GM06990 (cell line): ENCODE measurements around the gene FMN2.

Experiments used
- DNase-seq: peaks from one replicate; pipeline ENCODE4 v3.0.0-alpha.2; 2011; ENCODE audit not compliant: insufficient read length; ENCODE audit errors: extremely low read depth
- H3K27me3 ChIP-seq: replicated peaks from 2 replicates; pipeline ENCODE4 v1.6.0; 2011; ENCODE audit warnings: low read length; ENCODE audit not compliant: control insufficient read depth, insufficient read depth
- H3K36me3 ChIP-seq: 2 replicates; pipeline ENCODE4 v1.5.1; 2011; ENCODE audit warnings: low read length; ENCODE audit not compliant: control insufficient read depth, insufficient read depth
- H3K4me3 ChIP-seq: replicated peaks from 2 replicates; pipeline ENCODE4 v1.5.1; 2011; ENCODE audit warnings: low read depth, mild to moderate bottlenecking, control low read depth, low read length
- CTCF ChIP-seq: IDR thresholded peaks from 2 replicates; pipeline ENCODE4 v1.5.1; 2011; ENCODE audit warnings: low read length, control low read depth, mild to moderate bottlenecking, inconsistent platforms; ENCODE audit not compliant: insufficient read depth, poor library complexity, severe bottlenecking

Gene FMN2

GRCh38 chr1:240385551-240385950 is 293.9 kb downstream of the FMN2 start:
- Histone ChIP-seq H3K27me3 (no peaks in the 10 kb centered on the region), H3K4me3 (no peak overlapping the region), H3K36me3 (no peaks in the 10 kb centered on the region)
- TF ChIP-seq CTCF = no peak
- DNase-seq = no peak

DNA sequence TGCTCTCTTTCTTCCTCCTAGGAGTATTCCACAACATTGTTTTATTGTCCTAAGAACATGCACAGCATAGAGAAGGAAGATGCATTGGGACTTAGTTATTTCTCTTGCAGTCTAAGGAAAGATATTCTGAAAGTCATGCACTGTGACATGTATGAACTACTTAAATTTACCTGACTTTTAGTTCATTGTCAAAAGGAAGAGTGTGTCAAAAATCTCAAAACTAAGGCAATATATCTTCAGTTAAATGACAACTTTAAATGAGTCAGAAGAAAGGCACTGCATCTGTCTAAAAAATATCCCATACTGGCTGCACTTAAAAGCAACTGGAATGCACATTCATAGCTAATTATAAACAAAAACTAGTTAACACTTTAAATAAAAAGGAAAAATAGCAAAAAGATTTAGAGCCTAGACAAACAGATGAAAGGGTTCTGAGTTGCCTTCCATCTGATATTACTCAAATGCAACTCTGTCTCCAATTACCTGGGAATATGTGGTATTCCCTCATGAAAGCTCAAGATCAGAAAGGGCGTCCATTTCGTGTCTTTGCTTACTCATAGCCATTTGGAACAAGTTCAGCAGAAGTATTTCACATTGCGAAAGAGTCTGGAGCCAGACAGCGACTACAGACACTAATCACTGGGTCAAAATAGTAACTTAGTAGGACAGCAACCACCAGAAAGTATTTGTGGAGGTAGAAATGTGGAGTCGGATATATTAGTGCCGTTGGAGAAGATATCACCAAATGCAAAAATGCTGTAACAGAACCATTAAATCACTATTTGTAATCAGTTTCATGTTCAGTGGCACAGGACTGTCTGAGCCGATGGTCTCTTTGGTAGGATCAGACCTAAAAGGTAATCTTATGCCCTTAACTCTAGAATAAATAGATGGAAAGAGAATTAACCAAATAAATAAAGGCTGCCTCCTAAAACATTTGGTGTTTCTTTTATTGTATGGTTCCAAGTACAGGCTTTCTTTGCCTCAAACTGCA is 294.6 kb downstream of the FMN2 start:
- H3K4me3 ChIP-seq = no peak overlapping the region
- no peaks in the 10 kb centered on the region for H3K27me3 ChIP-seq
- no peaks in the 10 kb centered on the region for H3K36me3 ChIP-seq
- DNase-seq = no peak
- TF ChIP-seq CTCF = no peak

DNA sequence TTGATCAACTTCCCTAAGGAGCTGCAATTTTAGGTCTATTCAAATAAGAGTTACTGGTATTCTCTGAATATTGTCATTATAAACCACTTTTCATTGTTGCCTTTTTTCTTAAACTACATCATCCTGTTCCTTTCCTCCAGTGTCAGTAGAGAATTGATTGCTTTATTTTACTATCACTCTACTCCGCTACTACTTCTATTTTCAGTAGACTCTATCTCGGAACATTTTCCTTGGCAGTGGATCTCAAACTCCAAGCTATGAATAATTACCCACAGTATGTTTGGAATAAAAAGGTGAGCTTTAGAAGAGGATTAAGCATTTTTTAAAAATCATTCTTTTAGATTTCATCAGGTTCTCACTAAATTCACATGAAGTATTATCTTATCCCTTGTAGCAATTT is 295.4 kb downstream of the FMN2 start:
- Histone ChIP-seq H3K4me3 (no peak overlapping the region), H3K36me3 (no peaks in the 10 kb centered on the region), H3K27me3 (no peaks in the 10 kb centered on the region)
- no peak for DNase-seq
- TF ChIP-seq CTCF = no peak

- no peaks in the 10 kb centered on the region for H3K36me3 ChIP-seq
- TF ChIP-seq CTCF = no peak
- H3K27me3 ChIP-seq = no peaks in the 10 kb centered on the region
- no peak overlapping the region for H3K4me3 ChIP-seq
- no peak for DNase-seq
Observed at GRCh38 chr1:240391660-240392260, 300.1 kb downstream of the FMN2 start.

GRCh38 chr1:240394353-240394752 is 302.7 kb downstream of the FMN2 start:
- Histone ChIP-seq H3K27me3 (no peaks in the 10 kb centered on the region), H3K36me3 (no peaks in the 10 kb centered on the region), H3K4me3 (no peak overlapping the region)
- TF ChIP-seq CTCF = no peak
- no peak for DNase-seq
